Stomach (tissue), 9 donors: Measurements from ENCODE around the gene VGF. TPM values are rescaled to one million over a fixed set of nuclear protein-coding genes. Genes with fewer than 3 reads are reported as not detected.

Experiments
- DNase-seq, 2 donors: peaks; one replicate each; pipeline versions ENCODE4 v3.0.0 to v3.0.0-alpha.2; 2013 to 2019
- H3K27ac ChIP-seq, 5 donors: fragments of 200-600 bp in 4 of 5; sonication (generic) in 4 of 5; one replicate each; pipeline ENCODE4 v1.5.1; 2013 to 2019; ENCODE audit warnings: mild to moderate bottlenecking in 1 of 5, moderate library complexity in 1 of 5
- H3K27me3 ChIP-seq, 3 donors: fragments of 200-600 bp; sonication (generic); one replicate each; pipeline ENCODE4 v1.5.1; 2017 to 2019; ENCODE audit warnings: mixed run types in 1 of 3
- H3K36me3 ChIP-seq, 4 donors: fragments of 200-600 bp; sonication (generic); 1 replicate in 3 of 4; 2 replicates in 1 of 4; pipeline ENCODE4 v1.5.1; 2016 to 2019
- H3K4me1 ChIP-seq, 4 donors: fragments of 200-600 bp; sonication (generic); one replicate each; pipeline ENCODE4 v1.5.1; 2016 to 2019
- H3K4me3 ChIP-seq, 4 donors: fragments of 200-600 bp; sonication (generic) in 3 of 4; one replicate each; pipeline ENCODE4 v1.5.1; 2016 to 2019; ENCODE audit warnings: mild to moderate bottlenecking in 1 of 4
- H3K9me3 ChIP-seq, 4 donors: fragments of 200-600 bp; sonication (generic); one replicate each; pipeline ENCODE4 v1.5.1; 2016 to 2019
- CTCF ChIP-seq, 7 experiments: fragments of 450-650 bp in 4 of 7; fragments of 200-600 bp in 3 of 7; sonication (generic) in 3 of 7; IDR thresholded peaks; one replicate each; pipeline ENCODE4 v1.5.1; 2016 to 2019; ENCODE audit warnings: antibody characterized with exemption in 7 of 7, control low read depth in 2 of 7, mild to moderate bottlenecking in 1 of 7
- EP300 ChIP-seq: sonication (generic); formaldehyde crosslinking; IDR thresholded peaks from one replicate; pipeline ENCODE4 v1.6.1; 2017; ENCODE audit warnings: antibody characterized with exemption
- POLR2A ChIP-seq, 4 donors: fragments of 450-650 bp; IDR thresholded peaks; one replicate each; pipeline ENCODE4 v1.6.1; 2016; ENCODE audit warnings: antibody characterized with exemption in 4 of 4, control low read depth in 2 of 4, mild to moderate bottlenecking in 1 of 4, moderate library complexity in 1 of 4
- POLR2AphosphoS5 ChIP-seq, 3 donors: sonication (generic); formaldehyde crosslinking; IDR thresholded peaks; one replicate each; pipeline ENCODE4 v1.6.1; 2016; ENCODE audit warnings: antibody characterized with exemption in 3 of 3
- WGBS, 5 donors: extraction: QIAGEN DNeasy Blood & Tissue Kit in 3 of 5; methylation state at CpG; one replicate each; pipeline versions ENCODE4 v1.1.5 to v1.1.7; 2013 to 2018; 5-methylcytosine and 5-hydroxymethylcytosine counted together
- intact Hi-C: fragments of 100-400 bp; cut with DNase I; formaldehyde crosslinking; loops from one replicate; pipeline ENCODE4 v1.15.1; 2023; ENCODE audit warnings: low total_unique reads
- polyA plus RNA-seq, 3 donors: library from polyadenylated mRNA; stranded (reverse); fragments of 200-250 nt; gene quantifications; one replicate each; pipeline ENCODE4 v1.2.3, GENCODE V29; 2013
- total RNA-seq, 5 donors: library from RNA; depleted of rRNA; stranded (reverse); fragments of >200 nt; gene quantifications; one replicate each; pipeline versions ENCODE4 v1.1.0 to v1.2.3, GENCODE V29; 2014 to 2016
- donor health status: healthy with polysubstance abuse.
- donor health status: Bipolar disorder and iron deficiency.
- donor health status: healthy.

The VGF gene
- total and polyA plus RNA-seq, 8 donors: 0.15 to 5.8 (median 0.65) TPM; not detected in 4

- intact Hi-C loops: no loop called here
- TF ChIP-seq POLR2AphosphoS5 (IDR thresholded peaks at IDR 0.05): no peak
- peaks cover 45 to 100% (median 100%) of the 10 kb centered on the region in 3 donors for H3K27me3 ChIP-seq
- no peaks in the 10 kb centered on the region for H3K36me3 ChIP-seq
- H3K4me1 ChIP-seq: peaks cover 25 to 57% (median 49%) of the 10 kb centered on the region in 4 donors
- 0 to 4% (median 2%) methylated on average over 12 to 13 of the region's 13 CpGs for WGBS, 5 donors
- H3K9me3 ChIP-seq: no peaks in the 10 kb centered on the region
- no peak overlapping the region for H3K4me3 ChIP-seq
- no peak overlapping the region for H3K27ac ChIP-seq
- no peak for DNase-seq
Observed at GRCh38 chr7:101171442-101171837, 6.1 kb upstream of the VGF start.

GRCh38 chr7:101170617-101171441, 5.5 kb upstream of the VGF start:
- WGBS, 5 donors: 4 to 5% (median 4%) methylated on average over 17 of the region's 17 CpGs
- no peak for DNase-seq
- H3K36me3 ChIP-seq: no peaks in the 10 kb centered on the region
- peaks cover 48 to 100% (median 100%) of the 10 kb centered on the region in 3 donors for H3K27me3 ChIP-seq
- TF ChIP-seq POLR2A (IDR thresholded peaks at IDR 0.05) (no peak), CTCF (IDR thresholded peaks at IDR 0.05) (no peak), EP300 (no peak), POLR2AphosphoS5 (IDR thresholded peaks at IDR 0.05) (no peak)
- no peaks in the 10 kb centered on the region for H3K9me3 ChIP-seq
- no peak overlapping the region for H3K4me3 ChIP-seq
- no peak overlapping the region for H3K27ac ChIP-seq
- H3K4me1 ChIP-seq: peaks cover 28 to 63% (median 53%) of the 10 kb centered on the region in 4 donors
- intact Hi-C loops: no loop called here

- WGBS, 5 donors: 1 to 3% (median 2%) methylated on average over 28 to 33 of the region's 33 CpGs
- no peaks in the 10 kb centered on the region for H3K36me3 ChIP-seq
- H3K4me1 ChIP-seq: peaks cover 34 to 71% (median 61%) of the 10 kb centered on the region in 4 donors
- no peak overlapping the region for H3K27ac ChIP-seq
- TF ChIP-seq EP300: no peak
- peak in 5 of 7 experiments; percentile 68 to 88 (median 84) for TF ChIP-seq CTCF (IDR thresholded peaks at IDR 0.05)
- peak in 1 of 3 donors; percentile 12 for TF ChIP-seq POLR2AphosphoS5 (IDR thresholded peaks at IDR 0.05)
- no peak for TF ChIP-seq POLR2A (IDR thresholded peaks at IDR 0.05)
- H3K4me3 ChIP-seq: no peak overlapping the region
- intact Hi-C loops: no loop called here
- H3K27me3 ChIP-seq: peaks cover 49 to 100% (median 100%) of the 10 kb centered on the region in 3 donors
- no peaks in the 10 kb centered on the region for H3K9me3 ChIP-seq
- peak; percentile 75 to 88 for DNase-seq
Observed at GRCh38 chr7:101169838-101170551, 4.6 kb upstream of the VGF start.

DNA sequence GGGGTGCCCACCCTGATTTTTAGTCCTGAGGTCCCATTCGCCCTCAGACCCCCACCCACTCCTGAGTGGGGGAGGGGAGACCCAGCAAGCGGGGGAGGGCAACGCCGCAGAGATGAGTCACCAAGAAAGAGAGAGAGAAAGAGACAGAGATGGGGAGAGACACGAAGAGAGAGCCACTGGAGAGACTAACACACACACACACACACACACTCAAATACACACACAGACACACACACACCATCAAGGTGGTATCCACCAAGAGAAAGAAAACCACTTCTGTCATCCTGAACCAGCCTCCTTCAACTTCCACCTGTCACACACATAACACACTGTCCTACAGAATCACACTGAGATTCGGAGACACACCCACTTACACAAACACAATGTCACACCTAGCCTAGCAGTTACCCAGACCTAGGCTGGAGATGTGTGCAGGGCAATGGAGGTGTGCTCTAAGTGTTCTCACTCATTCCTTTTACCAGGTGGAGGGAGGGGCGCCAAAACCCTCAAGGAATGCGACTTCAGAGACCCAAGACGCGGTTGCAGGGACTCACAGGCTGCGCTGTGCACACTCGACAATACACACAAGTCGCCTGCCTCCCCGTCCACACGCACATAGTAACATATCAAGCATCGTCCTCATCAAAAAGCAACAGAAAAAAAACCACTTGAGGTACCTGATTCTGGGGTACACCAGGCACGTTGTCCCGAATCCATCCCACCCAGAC, 3.9 kb upstream of the VGF start:
- peaks cover 39 to 75% (median 64%) of the 10 kb centered on the region in 4 donors for H3K4me1 ChIP-seq
- intact Hi-C loops: no loop called here
- DNase-seq: no peak
- no peaks in the 10 kb centered on the region for H3K36me3 ChIP-seq
- H3K27me3 ChIP-seq: peaks cover 49 to 100% (median 100%) of the 10 kb centered on the region in 3 donors
- H3K9me3 ChIP-seq: no peaks in the 10 kb centered on the region
- no peak overlapping the region for H3K4me3 ChIP-seq
- TF ChIP-seq POLR2A (IDR thresholded peaks at IDR 0.05): no peak
- no peak for TF ChIP-seq CTCF (IDR thresholded peaks at IDR 0.05)
- no peak for TF ChIP-seq POLR2AphosphoS5 (IDR thresholded peaks at IDR 0.05)
- no peak for TF ChIP-seq EP300
- H3K27ac ChIP-seq: no peak overlapping the region
- 0 to 4% (median 2%) methylated on average over 18 of the region's 18 CpGs for WGBS, 5 donors
